GM19035 (cell line): Measurements from ENCODE around the gene LRPAP1.

Experiments
- ATAC-seq: cut with Tn5 transposase; IDR thresholded peaks from one replicate; pipeline ENCODE4 v1.9.1; 2021; ENCODE audit not compliant: unreplicated experiment

LRPAP1 gene

DNA sequence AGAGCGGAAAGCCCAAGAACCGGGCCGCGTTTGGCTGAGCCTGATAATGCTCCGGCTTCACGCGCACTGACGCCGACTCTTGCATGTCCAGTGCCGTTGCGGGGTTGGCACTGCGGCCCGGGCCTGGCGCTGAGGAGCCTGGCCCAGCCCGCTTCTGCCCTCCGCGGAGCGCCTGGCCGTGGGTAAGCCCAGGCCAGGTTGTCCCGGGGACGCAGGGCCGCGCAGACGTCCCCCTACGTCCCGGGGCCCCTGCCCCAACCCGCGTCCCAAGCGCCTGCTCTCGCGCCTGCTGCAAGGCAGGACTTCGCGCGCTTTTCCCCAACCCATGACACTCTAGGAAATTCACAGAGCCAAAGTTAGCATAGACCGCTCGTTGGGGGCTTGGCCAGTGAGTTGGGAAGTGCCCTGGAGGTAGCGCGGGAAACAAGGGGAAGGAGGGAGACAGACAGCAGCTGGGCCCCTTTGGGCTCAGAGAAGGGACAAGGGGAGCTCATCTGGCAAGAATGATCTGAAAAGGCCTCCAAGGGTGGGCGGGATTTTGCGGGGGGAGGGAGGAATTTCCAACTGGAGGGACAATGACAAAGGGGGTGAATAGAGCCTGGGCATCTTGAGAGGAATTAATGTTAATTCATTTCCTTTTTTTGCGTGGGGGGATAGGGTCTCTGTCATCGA lies 665 bp upstream of the LRPAP1 start:
- no peak for ATAC-seq

DNA sequence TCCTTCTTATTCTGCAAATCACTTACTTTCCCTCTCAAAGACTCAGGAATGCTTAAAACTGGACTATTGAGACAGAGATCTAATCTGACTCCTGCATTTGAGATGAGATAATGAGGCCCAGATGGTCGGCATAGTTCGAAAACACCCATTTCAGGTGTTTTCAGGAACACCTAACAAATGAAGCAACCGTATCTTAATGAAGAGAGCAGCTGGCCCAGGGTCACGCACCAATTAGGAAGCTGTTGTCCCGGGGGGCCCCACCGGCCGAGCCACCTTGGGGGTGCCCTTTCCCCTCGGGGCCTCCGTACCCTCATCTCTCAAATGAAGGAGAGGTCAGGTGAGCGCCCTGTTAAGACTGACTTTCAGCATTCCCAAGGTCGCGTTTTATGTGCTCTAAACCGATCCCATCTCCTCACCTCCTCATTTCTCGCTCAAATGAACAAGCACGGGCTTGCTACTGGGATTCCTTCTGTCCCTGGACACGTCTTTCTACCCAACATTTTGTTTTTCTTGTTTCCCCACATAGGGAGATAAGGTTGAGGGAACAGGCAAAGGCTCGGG lies 824 bp downstream of the LRPAP1 start:
- ATAC-seq, result no peak

DNA sequence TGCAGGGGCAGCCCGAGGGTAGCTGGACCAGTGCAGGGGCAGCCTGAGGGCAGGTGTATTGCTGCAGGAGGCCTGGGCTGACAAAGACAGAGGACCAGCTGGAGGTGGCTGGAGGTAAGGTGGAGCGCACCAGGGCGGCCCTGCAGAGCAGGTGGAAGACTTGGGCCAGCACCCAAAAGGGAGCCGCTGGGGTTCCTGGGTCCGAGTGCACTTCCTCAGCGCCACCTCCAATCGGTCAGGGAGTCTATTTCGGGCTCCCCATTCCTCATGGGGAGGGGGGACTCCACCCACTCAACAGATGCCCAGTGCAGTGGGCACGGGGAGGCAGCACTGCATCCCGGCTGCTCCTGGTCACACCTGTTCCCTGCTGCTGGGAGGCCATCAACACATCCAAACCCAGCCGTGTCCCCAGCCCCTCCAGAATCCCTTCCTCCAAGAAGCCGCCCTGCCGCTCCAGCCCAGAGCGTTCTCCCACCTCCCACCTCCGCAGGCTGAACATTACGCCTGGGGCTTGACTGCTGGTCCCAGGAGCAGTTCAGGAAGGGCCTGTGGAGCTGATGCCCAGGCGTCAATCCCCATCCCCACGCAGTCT lies 1.5 kb downstream of the LRPAP1 start:
- no peak for ATAC-seq

DNA sequence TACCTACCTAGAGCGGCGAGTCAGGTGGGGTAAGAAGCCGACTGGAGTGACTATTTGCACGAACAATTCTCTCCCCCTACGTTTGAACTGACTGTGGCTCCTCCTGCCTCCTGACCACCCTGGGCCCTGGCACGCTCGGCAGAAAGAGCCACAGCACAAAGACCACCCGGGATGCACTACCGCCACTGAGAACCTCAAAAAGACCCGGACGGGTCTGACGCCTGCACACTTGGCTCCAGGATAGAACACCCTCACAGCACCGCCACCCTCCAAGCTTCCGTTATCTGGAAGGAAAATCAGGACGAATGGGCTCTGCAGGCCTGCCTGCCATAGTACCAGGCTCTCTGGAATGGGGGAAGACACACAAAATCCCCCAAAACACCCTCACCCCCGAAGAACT lies 2.2 kb downstream of the LRPAP1 start:
- ATAC-seq, result no peak

DNA sequence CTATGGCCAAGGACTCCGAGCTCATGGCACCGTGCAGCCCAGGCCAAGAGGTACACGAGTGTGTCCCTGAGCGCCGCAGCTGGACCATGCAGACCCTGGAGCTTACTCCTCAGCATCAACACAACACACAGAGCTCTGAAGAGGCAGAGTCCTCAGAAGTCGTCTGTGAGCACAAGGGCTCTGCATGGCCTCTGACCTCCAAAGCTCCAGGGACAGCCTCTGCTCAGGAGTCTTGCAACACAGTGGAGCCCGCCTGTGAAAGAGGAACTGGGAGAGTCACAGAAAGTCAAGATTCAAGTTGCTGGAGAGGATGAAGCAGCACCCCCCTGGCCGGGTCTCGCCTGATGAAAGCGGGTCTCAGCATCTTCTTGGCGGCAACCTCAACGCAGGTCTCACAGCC lies 2.9 kb downstream of the LRPAP1 start:
- no peak for ATAC-seq

DNA sequence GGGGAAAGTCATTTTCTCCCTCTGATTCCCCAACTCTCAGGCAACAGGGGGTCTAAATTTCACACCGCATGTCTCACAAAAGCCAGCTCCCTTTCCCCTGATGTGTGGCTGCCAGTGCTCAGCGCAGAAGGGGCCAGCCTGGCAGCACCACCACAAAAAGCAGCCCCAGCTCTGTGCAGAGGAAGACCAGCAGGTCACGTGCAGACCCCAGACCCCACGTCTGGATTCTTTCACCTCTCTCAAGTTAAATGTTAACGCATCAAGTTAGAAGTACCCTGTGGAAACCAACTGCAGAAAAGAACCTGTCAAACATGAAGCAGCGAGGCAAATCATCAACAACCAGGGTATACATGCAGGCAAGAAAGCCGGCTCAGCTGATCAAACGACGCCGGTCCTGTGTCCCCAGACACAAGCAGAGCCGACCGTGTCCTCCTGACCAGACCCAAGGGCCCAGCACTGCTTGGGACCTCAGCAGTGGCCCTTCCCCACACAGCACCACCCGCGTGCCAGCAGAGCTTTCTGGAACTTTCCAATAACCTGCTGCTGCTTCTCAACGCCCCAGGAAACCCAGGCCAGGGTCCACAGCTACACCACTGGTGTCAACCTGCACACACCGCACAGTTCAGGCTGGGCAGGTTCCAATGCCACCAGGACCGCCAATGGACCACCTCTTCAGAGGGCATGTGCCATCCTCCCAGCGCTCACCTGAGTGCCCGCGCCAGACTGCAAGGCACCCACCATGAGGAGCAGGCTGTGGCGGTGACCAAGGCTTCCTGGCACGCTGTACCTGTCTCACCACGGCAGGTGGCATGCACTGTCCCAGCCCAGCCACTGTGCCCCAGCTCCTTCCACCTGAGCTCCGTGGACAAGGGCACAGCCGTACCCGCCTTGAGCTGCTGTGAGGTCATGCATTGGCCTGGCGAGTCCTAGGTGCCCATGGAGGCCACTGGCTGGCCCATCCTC lies 4.0 kb downstream of the LRPAP1 start:
- ATAC-seq, result no peak

DNA sequence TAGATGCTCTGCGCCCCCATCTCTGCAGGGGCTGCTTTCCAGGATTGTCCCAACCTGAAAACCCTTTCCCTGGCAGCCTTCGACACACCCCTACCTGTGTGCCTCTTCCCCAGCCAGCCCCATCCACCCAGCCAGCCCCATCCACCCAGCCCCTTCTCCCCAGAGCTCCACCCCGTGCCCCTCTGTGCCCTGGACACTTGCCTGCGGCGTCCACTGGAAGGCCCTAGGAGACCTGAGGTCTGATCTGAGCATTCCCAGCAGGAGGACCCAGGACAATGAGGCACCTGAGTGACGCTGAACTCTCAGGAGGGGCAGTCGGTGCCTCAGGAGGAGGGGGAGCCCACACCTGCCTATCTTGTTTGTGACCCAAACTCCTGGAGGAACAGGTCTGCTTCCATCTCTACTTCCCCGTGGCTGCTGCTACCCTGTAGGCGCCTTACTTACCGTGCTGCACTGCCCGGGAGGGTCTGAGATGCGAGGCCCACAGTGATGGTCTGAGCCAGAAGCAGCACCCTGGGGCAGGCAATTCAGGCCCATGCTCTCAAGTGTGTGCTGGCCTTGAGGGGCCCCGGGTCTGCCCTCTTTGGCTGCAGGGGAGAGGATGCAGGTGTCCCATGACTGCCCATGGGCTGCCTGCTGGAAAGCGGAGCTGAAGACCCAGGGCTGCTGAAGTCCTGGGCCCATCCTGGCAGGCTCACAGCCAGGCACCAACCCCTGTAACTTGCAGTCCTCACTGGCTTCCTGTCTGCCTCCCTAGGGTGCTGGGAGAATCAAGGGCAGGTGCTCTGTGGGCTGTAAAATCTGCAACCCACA lies 4.9 kb downstream of the LRPAP1 start:
- ATAC-seq, result no peak

DNA sequence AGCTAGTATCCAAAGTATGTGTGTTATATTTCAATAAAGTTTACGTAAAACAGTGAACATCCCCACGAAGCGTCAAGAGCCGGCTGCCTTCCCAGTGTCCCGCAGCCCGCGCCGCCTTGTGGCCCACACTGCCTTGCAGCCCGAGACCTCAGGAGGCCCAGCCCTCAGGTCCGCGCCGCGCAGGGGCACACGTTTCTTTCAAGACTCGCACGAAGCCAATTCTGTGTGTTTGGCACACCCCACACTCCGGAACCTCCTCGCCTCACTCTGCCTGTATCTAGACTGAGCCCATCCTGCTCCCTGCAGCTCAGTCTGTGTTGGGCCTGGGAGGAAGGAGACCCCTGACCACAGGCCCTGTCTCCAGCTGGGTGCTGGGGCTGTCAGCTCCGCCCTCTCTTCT lies 5.8 kb downstream of the LRPAP1 start:
- no peak for ATAC-seq

DNA sequence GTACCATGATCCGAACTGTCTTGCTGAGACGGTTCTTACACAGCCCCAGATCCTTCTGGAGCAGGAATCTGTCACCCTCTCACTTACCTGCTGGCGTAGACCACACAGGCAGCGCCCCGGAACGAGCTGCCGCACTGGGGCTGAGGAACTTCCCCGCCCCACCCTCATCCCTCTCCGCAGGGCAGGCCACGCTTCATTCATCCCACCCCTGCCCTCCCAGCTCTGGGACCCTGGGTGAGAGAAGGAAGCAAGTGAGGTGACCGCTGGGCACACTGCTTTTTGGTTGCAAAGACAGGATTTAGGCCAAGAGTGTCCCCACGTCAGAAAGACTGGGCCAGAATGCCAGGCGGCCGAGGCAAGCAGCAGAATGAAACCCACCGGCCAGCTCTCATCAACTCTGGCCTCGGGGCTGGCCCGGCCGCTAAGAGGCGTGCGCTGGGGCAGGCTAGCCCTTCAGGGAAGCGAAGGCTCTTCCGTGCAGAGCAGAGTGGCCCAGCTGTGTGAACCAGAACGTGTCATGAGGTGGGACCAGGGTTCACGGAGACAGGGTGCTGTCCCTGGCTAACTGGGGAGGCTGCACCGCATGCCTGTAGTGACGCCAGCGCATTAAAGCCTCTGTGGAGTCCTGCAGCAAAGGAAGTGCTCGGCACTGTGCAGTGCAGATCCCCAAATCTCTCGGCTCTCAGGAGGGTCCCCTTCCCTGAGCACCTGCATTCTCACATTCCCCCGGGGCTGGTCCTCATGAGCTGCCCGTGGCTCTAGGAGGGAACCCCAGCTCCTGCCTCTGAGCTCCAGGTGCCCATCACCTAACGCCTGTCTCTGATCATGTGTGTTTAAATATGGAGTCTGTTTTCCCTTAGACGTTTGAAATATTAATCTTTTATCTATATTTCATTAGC lies 6.4 kb downstream of the LRPAP1 start:
- ATAC-seq, result no peak

DNA sequence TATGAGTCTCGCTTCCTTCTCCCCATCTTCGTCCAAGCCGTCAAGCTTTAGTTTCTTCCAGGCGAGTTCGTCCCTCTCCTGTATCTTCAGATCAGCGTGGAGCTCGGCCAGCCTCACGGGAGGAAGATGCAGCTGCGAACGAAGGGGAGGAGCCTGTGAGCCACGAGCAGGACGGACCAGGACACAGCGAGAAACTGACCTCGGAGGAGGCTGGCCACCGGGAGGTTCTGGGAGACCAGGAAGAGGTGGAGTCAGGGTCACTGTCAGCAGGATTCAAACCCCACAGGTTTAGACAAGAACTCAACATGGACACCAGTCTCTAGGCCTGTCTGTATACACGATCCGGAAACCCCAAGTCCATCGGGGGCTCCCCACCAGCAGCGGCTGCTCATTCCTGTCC lies 7.3 kb downstream of the LRPAP1 start:
- no peak for ATAC-seq

DNA sequence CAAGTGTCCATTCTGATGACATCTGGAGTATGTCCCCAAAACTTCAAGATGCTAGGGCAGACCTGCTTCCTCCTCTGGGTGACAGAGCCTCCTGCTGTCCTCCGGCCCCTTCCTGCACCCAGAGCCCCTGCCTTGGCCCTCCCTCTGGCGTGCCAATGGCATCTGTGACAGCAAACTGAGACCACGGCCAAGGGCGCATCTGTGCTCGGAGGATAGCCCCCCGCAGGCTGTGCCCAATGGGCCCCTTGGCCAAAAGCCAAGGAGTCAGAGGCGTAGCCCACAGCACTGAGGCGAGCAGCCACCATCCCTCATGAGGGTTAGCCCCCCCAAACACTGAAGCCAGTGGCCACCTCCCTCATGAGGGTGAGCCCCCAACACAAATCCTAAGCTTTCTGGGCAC lies 7.9 kb downstream of the LRPAP1 start:
- no peak for ATAC-seq

DNA sequence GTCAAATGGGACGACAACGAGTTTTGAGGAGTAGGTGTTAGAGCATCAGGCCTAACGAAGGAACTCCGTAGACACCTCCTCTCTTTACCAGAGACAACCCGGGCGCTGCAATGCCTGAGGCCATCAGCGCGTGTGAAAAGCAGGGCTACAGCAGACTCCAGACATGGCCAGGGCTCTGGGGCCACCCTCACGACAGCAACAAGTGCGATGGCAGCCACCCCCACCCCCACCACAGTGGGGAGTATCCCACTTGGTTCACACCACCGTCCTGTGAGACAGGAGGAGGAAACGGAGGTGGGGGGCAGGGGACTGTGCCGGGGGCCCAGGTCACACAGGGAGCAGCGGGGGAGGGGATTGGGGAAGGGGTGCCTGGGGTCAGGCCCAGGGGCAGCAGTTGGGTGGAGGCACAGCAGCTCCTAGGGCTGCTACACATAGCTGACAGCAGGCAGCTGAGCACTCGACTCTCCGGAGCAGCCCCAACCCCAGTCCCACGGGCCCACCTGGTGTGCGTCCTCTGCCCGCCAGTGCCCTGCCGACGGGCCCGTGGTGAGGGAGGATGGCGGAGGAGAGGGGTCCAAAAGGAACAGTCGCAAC lies 8.5 kb downstream of the LRPAP1 start:
- ATAC-seq, result no peak

DNA sequence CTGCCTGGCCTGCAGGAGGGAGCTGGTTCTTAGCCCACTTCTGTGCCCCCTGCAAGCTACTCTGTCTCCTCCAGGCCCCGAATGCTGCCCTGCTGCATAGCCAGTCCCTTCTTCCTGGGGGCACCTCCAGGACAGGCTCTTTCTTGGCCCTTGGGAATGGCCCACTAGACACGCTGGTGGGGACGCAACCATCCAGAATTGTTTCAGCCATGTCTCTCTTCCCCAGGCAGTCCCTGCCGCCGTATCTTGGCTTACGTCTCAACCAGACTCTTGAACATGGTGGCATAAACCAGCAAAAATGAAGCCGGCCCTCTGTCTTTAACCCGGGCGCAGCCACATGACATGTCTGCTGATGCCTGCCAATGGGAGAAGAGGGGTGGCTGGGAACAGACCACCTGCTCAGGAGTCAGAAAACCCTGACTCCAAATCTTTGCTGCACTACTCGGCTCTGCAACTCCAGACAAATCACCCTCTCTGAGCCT lies 9.0 kb downstream of the LRPAP1 start:
- no peak for ATAC-seq

DNA sequence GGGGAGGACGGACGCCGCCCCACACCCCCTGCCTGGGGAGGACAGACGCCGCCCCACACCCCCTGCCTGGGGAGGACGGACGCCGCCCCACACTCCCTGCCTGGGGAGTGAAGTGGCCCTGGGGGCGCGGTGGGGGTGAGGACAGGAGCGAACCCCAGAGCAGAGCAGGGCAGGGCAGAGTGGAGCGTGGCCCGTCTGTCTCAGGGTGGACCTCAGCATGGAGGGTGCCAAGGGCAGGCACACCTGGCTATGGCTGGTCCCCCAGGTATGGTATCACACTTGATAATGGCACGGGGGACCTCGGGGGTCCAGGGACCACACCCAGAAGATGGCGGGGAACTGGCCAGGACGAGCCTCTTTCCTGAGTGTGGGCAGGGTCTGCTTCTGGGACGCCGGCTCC lies 9.6 kb downstream of the LRPAP1 start:
- no peak for ATAC-seq

DNA sequence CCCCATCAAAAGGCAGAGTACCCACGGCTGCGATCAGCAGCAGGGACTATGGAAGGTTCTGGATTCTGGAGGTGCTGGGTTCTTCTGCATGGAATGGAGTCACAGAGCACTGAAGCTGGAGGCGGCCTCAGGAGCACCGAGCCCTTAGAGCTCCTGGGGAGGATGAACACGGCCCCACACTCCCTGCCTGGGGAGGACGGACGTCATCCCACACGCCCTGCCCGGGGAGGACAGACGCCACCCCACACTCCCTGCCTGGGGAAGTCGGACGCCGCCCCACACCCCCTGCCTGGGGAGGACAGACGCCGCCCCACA lies 9.9 kb downstream of the LRPAP1 start:
- no peak for ATAC-seq

DNA sequence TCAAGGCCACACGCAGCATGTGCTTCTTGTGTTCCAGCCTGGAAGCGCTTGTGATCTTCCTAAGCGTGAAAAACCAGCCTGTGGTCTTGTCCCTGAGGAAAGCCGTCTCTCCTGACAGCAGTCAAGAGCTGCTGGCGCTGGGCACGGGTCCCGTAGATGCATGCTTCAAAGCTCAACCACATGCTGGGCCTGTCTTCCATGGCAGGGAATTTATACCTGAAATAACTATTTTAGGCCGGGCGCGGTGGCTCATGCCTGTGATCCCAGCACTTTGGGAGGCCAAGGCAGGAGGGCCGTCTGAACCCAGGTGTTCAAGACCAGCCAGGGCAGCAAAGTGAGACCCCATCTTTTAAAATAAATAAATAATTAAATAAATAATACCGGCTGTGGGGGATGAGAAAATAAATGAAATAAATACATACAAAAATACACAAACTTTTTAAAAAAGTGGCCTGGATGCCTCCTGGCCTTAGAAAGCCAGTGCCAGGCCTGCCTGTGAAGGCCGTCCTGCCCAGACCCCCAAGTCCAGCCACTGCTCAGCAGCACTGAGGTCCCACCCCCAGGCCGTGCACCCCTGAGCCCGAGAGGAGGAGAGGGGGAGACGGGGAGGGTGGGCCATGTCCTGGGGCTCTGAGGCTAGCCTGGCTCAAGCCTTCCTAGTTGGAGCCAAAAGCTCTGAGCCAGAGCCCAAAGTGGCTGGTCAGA lies 10.4 kb downstream of the LRPAP1 start:
- ATAC-seq, result no peak

DNA sequence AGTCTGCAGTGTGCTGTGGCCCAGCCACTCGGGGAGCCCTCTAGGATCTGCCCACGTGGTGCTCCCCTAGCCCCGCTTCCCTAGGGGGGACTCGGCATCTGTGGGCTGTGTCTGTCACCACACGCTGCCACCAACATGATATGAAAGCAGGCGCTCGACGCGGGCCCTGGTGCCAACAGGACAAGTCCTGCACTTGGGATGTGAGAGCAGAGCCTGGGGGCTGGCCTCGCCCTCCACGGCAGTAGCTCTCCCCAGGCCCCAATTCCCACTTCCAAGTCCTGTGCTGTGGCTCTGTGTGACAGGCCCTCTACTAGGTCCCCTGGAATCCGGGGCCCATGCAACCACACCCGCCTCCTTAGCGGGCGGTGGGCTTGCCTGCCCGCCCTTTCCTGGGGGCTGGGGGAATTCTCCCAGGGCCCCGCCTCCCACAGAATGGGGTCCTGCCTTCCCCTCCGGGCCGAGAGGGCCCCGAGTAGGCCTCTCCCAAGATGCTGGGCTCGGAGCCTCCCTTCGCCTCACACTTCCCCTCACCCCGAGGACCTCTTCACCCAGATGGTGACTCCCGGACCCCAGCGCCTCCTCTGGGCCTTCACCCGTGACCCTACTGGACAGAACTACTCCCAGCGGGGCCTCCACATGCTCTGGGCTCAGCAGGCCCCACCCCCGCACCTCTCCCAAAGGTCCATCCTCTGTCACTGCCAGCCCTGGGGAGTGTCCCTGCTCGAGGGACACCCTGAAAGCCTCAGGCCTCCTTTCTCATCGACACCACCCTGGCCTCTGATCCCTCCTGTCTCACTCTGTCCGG lies 11.2 kb downstream of the LRPAP1 start:
- no peak for ATAC-seq

DNA sequence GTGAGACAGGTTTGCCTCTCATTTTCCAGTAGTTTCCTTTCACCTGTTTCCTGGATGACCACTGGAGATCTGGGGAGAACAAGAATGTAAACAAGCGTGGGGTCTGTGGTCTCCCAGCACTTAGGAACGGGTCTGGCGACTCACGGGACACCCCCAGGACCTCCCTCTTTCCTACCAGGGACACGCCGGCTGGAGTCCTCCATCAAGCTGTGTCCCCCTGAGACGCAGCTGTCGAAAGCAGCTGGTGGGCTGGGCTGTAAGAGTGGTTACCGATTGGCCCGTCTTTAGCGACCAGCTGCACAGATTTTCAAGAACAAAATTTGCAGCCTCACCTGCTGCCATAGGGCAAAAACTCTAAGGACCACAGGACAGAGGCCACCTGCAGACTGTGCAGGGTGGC lies 11.9 kb downstream of the LRPAP1 start:
- no peak for ATAC-seq
